H1 (cell line): ENCODE results near the gene VAMP4. TPM values are rescaled to one million over a fixed set of nuclear protein-coding genes. Genes with fewer than 3 reads are reported as not detected.
A peak's percentile ranks its signal among the peaks of the same experiment; 100 is the strongest.

ENCODE experiments used
- CTCF ChIA-PET: fragments of 300-600 bp; sonication (Branson Sonifier 250); formaldehyde crosslinking; loops from one replicate; lab custom pipeline; 2021; ENCODE audit not compliant: partially characterized antibody; lab: Charles Lee
- POLR2A ChIA-PET: fragments of 300-600 bp; sonication (Branson Sonifier 250); formaldehyde crosslinking; loops from one replicate; lab custom pipeline; 2021; ENCODE audit warnings: inconsistent platforms; ENCODE audit not compliant: partially characterized antibody; lab: Charles Lee
- DNase-seq, 2 experiments: peaks; one replicate each; pipeline versions ENCODE4 v3.0.0 to v3.0.0-alpha.2; 2010 to 2022; ENCODE audit warnings: low spot score in 2 of 2, low read depth in 1 of 2, mixed read lengths in 1 of 2
- FAIRE-seq: peaks from 2 replicates; lab custom pipeline; 2011; peaks lifted over from hg19 to GRCh38; lab: Jason Lieb, UNC
- H2AFZ ChIP-seq: 2 replicates; pipeline ENCODE4 v1.8.1; 2012; ENCODE audit warnings: low read length, inconsistent platforms
- H2AK5ac ChIP-seq: 2 replicates; pipeline ENCODE4 v1.6.1; 2013; ENCODE audit warnings: low read depth, low read length
- H2BK120ac ChIP-seq: replicated peaks from 2 replicates; pipeline ENCODE3; 2013; ENCODE audit warnings: low read depth, low read length, inconsistent platforms
- H2BK12ac ChIP-seq: 2 replicates; pipeline ENCODE4 v1.6.1; 2013; ENCODE audit warnings: low read depth, low read length
- H2BK15ac ChIP-seq: 2 replicates; pipeline ENCODE4 v1.6.1; 2013; ENCODE audit warnings: low read length
- H2BK20ac ChIP-seq: 2 replicates; pipeline ENCODE4 v1.6.1; 2013; ENCODE audit warnings: low read length
- H2BK5ac ChIP-seq: 2 replicates; pipeline ENCODE4 v1.6.1; 2013; ENCODE audit warnings: low read depth, low read length
- H3K14ac ChIP-seq: 2 replicates; pipeline ENCODE4 v1.6.1; 2013; ENCODE audit warnings: inconsistent platforms; ENCODE audit not compliant: insufficient read length
- H3K18ac ChIP-seq: 2 replicates; pipeline ENCODE4 v1.6.1; 2013; ENCODE audit warnings: low read length; ENCODE audit errors: extremely low read depth
- H3K23ac ChIP-seq: 2 replicates; pipeline ENCODE4 v1.6.1; 2013; ENCODE audit warnings: inconsistent platforms; ENCODE audit not compliant: insufficient read length
- H3K23me2 ChIP-seq: 2 replicates; pipeline ENCODE4 v1.6.1; 2013; ENCODE audit warnings: low read depth, low read length
- H3K27ac ChIP-seq: 2 replicates; pipeline ENCODE4 v1.6.1; 2011; ENCODE audit warnings: low read depth, low read length, inconsistent platforms
- H3K27me3 ChIP-seq, 4 experiments: replicated peaks in 1 of 4; 1 replicate in 1 of 4; 2 replicates in 3 of 4; pipeline versions ENCODE4 v1.6.1 to v1.8.1; 2011 to 2013; ENCODE audit warnings: low read length in 3 of 4, mild to moderate bottlenecking in 3 of 4, inconsistent platforms in 2 of 4, mixed read lengths in 2 of 4, moderate library complexity in 1 of 4; ENCODE audit not compliant: control insufficient read depth in 3 of 4, insufficient read depth in 3 of 4; ENCODE audit errors: extremely low read depth in 1 of 4
- H3K36me3 ChIP-seq, 4 experiments: 2 replicates each; pipeline versions ENCODE4 v1.6.1 to v1.8.1; 2011 to 2013; ENCODE audit warnings: mild to moderate bottlenecking in 4 of 4, low read length in 3 of 4, moderate library complexity in 2 of 4, control low read depth in 1 of 4, inconsistent platforms in 1 of 4; ENCODE audit not compliant: insufficient read depth in 4 of 4, control insufficient read depth in 2 of 4
- H3K4ac ChIP-seq: replicated peaks from 2 replicates; pipeline ENCODE3; 2013; ENCODE audit warnings: low read length, low read depth, mixed read lengths, inconsistent platforms; ENCODE audit not compliant: insufficient read length
- H3K4me1 ChIP-seq, 4 experiments: replicated peaks in 1 of 4; 1 replicate in 1 of 4; 2 replicates in 3 of 4; pipeline versions ENCODE4 v1.6.1 to v1.8.1; 2011 to 2013; ENCODE audit warnings: low read length in 3 of 4, inconsistent platforms in 2 of 4, mixed read lengths in 1 of 4; ENCODE audit not compliant: insufficient read depth in 4 of 4, control insufficient read depth in 3 of 4
- H3K4me2 ChIP-seq, 2 experiments: 2 replicates each; pipeline versions ENCODE4 v1.6.1 to v1.8.1; 2011 to 2013; ENCODE audit warnings: low read depth in 2 of 2, low read length in 2 of 2, control low read depth in 1 of 2, inconsistent platforms in 1 of 2, mild to moderate bottlenecking in 1 of 2; ENCODE audit not compliant: insufficient read depth in 1 of 2
- H3K4me3 ChIP-seq, 4 experiments: fragments of 200-600, 300-600 bp in 1 of 4; sonication (generic), shearing (Covaris generic), sonication (Bioruptor Twin) in 1 of 4; 2 replicates each; pipeline versions ENCODE4 v1.5.1 to v1.8.1; 2011 to 2016; ENCODE audit warnings: low read length in 4 of 4, low read depth in 3 of 4, control low read depth in 2 of 4, inconsistent platforms in 2 of 4, mild to moderate bottlenecking in 2 of 4, mixed read lengths in 1 of 4, moderate library complexity in 1 of 4; ENCODE audit not compliant: insufficient read depth in 2 of 4; ENCODE audit errors: extremely low read depth in 1 of 4
- H3K56ac ChIP-seq: replicated peaks from 2 replicates; pipeline ENCODE3; 2013; ENCODE audit warnings: low read depth, mild to moderate bottlenecking, mixed read lengths, low read length, inconsistent platforms; ENCODE audit not compliant: insufficient read length
- H3K79me1 ChIP-seq: 2 replicates; pipeline ENCODE4 v1.6.1; 2013; ENCODE audit warnings: low read depth, low read length, control low read depth
- H3K79me2 ChIP-seq, 2 experiments: 2 replicates each; pipeline versions ENCODE4 v1.6.1 to v1.8.1; 2012 to 2013; ENCODE audit warnings: low read length in 2 of 2, mild to moderate bottlenecking in 2 of 2, inconsistent platforms in 1 of 2; ENCODE audit not compliant: insufficient read depth in 2 of 2, control insufficient read depth in 1 of 2
- H3K9ac ChIP-seq, 4 experiments: replicated peaks in 1 of 4; 1 replicate in 1 of 4; 2 replicates in 3 of 4; pipeline versions ENCODE4 v1.6.1 to v1.8.1; 2011 to 2013; ENCODE audit warnings: low read depth in 3 of 4, low read length in 3 of 4, control low read depth in 2 of 4, mild to moderate bottlenecking in 2 of 4, moderate library complexity in 2 of 4, inconsistent platforms in 1 of 4; ENCODE audit errors: extremely low read depth in 1 of 4
- H3K9me3 ChIP-seq, 2 experiments: 2 replicates each; pipeline versions ENCODE4 v1.6.1 to v1.8.1; 2012 to 2013; ENCODE audit warnings: mild to moderate bottlenecking in 2 of 2, moderate library complexity in 2 of 2, control low read depth in 1 of 2, inconsistent platforms in 1 of 2, low read depth in 1 of 2, low read length in 1 of 2, mixed read lengths in 1 of 2; ENCODE audit not compliant: insufficient read depth in 2 of 2
- H4K20me1 ChIP-seq, 2 experiments: replicated peaks in 1 of 2; 2 replicates each; pipeline versions ENCODE3 to v1.8.1; 2011 to 2013; ENCODE audit warnings: inconsistent platforms in 2 of 2, low read length in 2 of 2, mild to moderate bottlenecking in 1 of 2; ENCODE audit not compliant: insufficient read depth in 2 of 2, control insufficient read depth in 1 of 2
- H4K5ac ChIP-seq: 2 replicates; pipeline ENCODE4 v1.6.1; 2013; ENCODE audit warnings: low read length, low read depth, mixed read lengths, inconsistent platforms; ENCODE audit not compliant: insufficient read length
- H4K8ac ChIP-seq: 2 replicates; pipeline ENCODE4 v1.8.0; 2013; ENCODE audit warnings: mild to moderate bottlenecking, moderate library complexity, low read length, inconsistent platforms; ENCODE audit not compliant: insufficient read depth; ENCODE audit errors: extremely low read depth
- H4K91ac ChIP-seq: replicated peaks from 2 replicates; pipeline ENCODE3; 2013; ENCODE audit warnings: low read length, mixed read lengths, inconsistent platforms; ENCODE audit not compliant: insufficient read length
- CEBPB ChIP-seq: IDR thresholded peaks from 2 replicates; pipeline ENCODE4 v1.6.1; 2012; ENCODE audit warnings: low read depth, low read length
- GTF2F1 ChIP-seq: IDR thresholded peaks from 2 replicates; pipeline ENCODE4 v1.6.1; 2012; ENCODE audit warnings: low read depth, low read length, improper control_type of control experiment, borderline replicate concordance
- KDM4A ChIP-seq: IDR thresholded peaks from one replicate; pipeline ENCODE4 v1.7.1; 2012; ENCODE audit warnings: low read depth, mild to moderate bottlenecking, moderate library complexity, low read length, inconsistent platforms; ENCODE audit not compliant: severe bottlenecking
- SIX5 ChIP-seq: IDR thresholded peaks from 2 replicates; pipeline ENCODE4 v1.6.1; 2011; ENCODE audit warnings: mild to moderate bottlenecking, low read depth, low read length
- SP2 ChIP-seq: IDR thresholded peaks from 2 replicates; pipeline ENCODE4 v1.6.1; 2012; ENCODE audit warnings: mild to moderate bottlenecking, low read length, inconsistent platforms
- WGBS, 2 experiments: shearing (Covaris generic) in 1 of 2; methylation state at CpG; one replicate each; pipeline versions ENCODE4 v1.1.6 to v1.1.7; 2013 to 2015; ENCODE audit warnings: low lambda C conversion rate in 2 of 2, mixed read lengths in 2 of 2, inconsistent platforms in 1 of 2, low coverage in 1 of 2, missing lambda C conversion rate in 1 of 2; ENCODE audit not compliant: insufficient replicate concordance in 2 of 2, insufficient coverage in 1 of 2, insufficient read length in 1 of 2; ENCODE audit errors: extremely low coverage in 1 of 2, missing lambda C conversion rate in 1 of 2; 5-methylcytosine and 5-hydroxymethylcytosine counted together
- polyA plus RNA-seq, 7 experiments: library from polyadenylated mRNA; depleted of rRNA in 3 of 7; stranded (reverse) in 5 of 7; unstranded in 2 of 7; fragments of >200 nt in 5 of 7; fragments of 200-250 nt in 2 of 7; gene quantifications; 1 replicate in 5 of 7; 2 replicates in 1 of 7; 4 replicates in 1 of 7; pipeline versions ENCODE4 v1.2.1 to v1.2.3, GENCODE V29; 2011 to 2013; ENCODE audit warnings: missing spikeins in 2 of 7, mixed read lengths in 2 of 7
- total RNA-seq: library from RNA; stranded (reverse); fragmentation: NEBNext Ultra II Directional; extraction: Animal tissue kit (Norgen Biotek cat#: 25700); gene quantifications from 2 replicates; pipeline ENCODE4 v1.2.1, GENCODE V29; 2021

The VAMP4 gene
- total and polyA plus RNA-seq, 2 of the 8 experiments (the other 6 are each of a cell fraction or from before 2014, with no cell fraction given): 1.6 to 13.9 TPM

DNA sequence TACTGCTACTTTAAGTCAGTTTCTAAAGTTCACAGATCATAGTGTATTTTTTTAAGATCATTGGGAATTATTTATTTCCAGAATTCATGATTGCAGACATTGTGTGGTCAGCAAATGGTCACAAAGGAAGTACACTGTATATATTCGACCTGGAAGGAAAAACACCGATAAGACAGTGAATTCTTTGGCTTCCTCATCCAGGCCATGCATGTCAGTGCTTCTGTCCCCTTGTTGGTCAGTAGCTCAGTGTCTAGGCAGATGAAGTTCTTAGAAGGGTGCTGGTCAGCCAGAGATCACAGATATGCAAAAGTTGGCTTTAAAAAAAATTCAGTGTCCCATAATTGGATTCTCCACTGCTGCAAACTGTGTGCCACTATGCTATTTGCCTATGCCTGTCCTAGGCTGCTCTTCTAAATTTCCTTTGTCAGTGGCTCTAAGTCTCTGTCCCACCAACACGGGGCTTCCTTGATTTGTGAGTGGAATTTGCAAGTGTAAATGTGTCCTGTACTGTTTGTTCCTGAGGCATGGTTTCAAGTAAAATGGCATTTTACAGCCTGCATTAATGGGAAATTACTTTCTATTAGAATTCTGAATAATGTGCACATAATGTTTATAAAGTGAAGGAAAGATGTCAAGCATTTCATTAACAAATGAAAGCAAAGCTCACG, 12.0 kb upstream of the VAMP4 start:
- no peak for DNase-seq
- no peak overlapping the region for H3K14ac ChIP-seq
- H4K8ac ChIP-seq: no peak overlapping the region
- no peak overlapping the region for H3K4ac ChIP-seq
- no peaks in the 10 kb centered on the region for H3K79me1 ChIP-seq
- H2BK5ac ChIP-seq: peak overlapping the region; percentile 45; the same call in 1 of the 2 replicates
- H3K9ac ChIP-seq: no peak overlapping the region
- no peak overlapping the region for H3K23ac ChIP-seq
- no peak overlapping the region; the same call in 1 of the 2 replicates for H2BK12ac ChIP-seq
- peak overlapping the region; percentile 62; the same call in 1 of the 2 replicates for H3K18ac ChIP-seq
- H3K4me3 ChIP-seq: no peak overlapping the region
- peak overlapping the region; percentile 93 for H4K91ac ChIP-seq
- H2BK20ac ChIP-seq: 0 out of 2 replicates have a peak overlapping the region, but pooled peaks have one; percentile 4
- H3K36me3 ChIP-seq: peaks cover 0 to 3% (median 0%) of the 10 kb centered on the region in 4 experiments; a peak in 1 of 8 replicates
- no peak overlapping the region for H3K27ac ChIP-seq
- no peak overlapping the region for H2AK5ac ChIP-seq
- H3K27me3 ChIP-seq: peaks cover 0 to 1% (median 0%) of the 10 kb centered on the region in 4 experiments; a peak in 1 of 7 replicates
- H4K5ac ChIP-seq: peak overlapping the region; percentile 7
- 0 out of 2 replicates have a peak, but pooled peaks cover 3% of the 10 kb centered on the region for H3K23me2 ChIP-seq
- H2AFZ ChIP-seq: peak overlapping the region; percentile 60; the same call in 1 of the 2 replicates
- peak overlapping the region; percentile 24 for H2BK120ac ChIP-seq
- no peak overlapping the region for H3K4me2 ChIP-seq
- WGBS, 2 experiments: 57% methylated on average over 4 of the region's 4 CpGs; no CpG with 5 or more reads in 1 of the 2 experiments
- no peaks in the 10 kb centered on the region for H3K79me2 ChIP-seq
- no peak for TF ChIP-seq SIX5
- no peak for TF ChIP-seq CEBPB
- TF ChIP-seq GTF2F1: no peak
- TF ChIP-seq SP2: no peak
- peak; percentile 5 for TF ChIP-seq KDM4A
- TF ChIP-seq, all 59 proteins: peak for 1
- no peak overlapping the region for H3K56ac ChIP-seq
- H3K4me1 ChIP-seq: peaks cover 2 to 12% (median 6%) of the 10 kb centered on the region in 4 experiments; a peak in 4 of 7 replicates
- no peaks in the 10 kb centered on the region for H4K20me1 ChIP-seq
- no peak overlapping the region for H2BK15ac ChIP-seq
- ChIA-PET CTCF (interaction anchor here (3.2 kb wide), 1 partner anchor 108 kb away, joined by 10 read pairs; no protein-coding TSS in a partner anchor), POLR2A (interaction anchor here (1.1 to 1.7 kb wide), 2 partner anchors 11 to 31 kb away, joined by 3 to 9 read pairs; no protein-coding TSS in a partner anchor)
- no peak for FAIRE-seq
- H3K9me3 ChIP-seq: peaks cover 11 to 17% of the 10 kb centered on the region in 2 experiments
